NCI-H510A (cell line): ENCODE measurements around the gene AFP.
A peak's percentile ranks its signal among the peaks of the same experiment; 100 is the strongest.

Experiments
- DNase-seq: peaks from one replicate; lab custom pipeline; 2025; lab: John Stamatoyannopoulos, UW

The AFP gene

DNA sequence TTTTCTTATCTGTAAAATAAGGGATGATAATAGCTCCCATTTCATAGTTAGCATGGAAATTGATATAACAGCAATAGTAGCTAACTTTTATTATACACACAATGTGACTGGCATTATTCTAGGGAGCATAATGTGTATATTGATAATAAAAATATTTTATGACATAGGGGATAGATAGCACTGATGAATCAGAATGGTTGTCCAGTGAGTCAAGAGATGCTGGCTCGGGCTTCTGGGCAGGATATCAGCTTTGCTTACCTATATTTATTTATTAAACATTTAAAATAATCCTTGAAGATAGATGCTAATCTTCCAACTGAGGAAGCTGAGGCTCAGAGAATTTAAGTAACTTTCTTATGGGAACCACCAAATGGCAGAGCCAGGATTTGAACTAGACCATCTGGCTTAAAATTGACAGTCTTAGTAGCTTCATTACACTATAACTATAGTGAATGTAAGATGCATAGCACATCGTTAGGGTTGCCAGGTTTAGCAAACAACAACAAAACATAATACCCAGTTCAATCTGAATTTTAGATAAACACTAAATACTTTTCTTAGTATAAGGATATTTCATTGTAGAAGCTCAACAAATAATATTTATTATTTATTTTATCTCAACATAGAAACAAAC lies 2.7 kb downstream of the AFP start:
- DNase-seq: no peak

DNA sequence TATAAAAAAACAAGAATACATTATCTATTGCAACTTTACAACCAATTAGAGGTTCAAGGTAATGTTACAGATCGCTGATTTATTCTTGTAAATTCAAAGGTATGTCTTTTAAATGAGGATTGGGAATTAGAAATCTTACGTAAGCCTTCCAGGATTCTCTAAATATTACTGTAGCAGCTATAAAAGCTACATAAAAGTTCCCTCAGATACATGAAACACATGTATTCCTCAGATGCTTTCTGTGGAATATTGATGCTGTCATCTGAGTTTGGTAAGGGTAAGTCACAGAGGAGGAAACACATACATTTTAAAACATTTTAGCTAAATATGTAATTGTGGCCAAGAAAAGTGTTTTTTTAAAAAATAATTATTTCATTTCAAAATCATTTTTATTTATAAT lies 3.4 kb downstream of the AFP start:
- DNase-seq: no peak

DNA sequence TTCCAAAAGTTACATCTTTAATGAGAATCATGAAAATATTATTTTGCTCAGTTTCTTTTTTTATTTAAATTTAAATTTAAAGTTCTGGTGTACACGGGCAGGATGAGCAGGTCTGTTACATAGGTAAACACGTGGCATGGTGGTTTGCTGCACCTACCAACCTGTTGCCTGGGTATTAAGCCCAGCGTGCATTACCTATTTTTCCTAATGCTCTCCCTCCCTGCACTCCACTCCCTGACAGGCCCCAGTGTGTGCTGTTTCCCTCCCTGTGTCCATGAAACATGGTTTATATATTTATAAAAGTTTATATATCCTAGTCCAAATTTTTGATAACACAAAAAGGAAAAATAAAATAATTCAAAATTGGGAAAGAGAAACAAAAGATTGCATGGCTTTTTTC lies 4.0 kb downstream of the AFP start:
- DNase-seq: no peak

DNA sequence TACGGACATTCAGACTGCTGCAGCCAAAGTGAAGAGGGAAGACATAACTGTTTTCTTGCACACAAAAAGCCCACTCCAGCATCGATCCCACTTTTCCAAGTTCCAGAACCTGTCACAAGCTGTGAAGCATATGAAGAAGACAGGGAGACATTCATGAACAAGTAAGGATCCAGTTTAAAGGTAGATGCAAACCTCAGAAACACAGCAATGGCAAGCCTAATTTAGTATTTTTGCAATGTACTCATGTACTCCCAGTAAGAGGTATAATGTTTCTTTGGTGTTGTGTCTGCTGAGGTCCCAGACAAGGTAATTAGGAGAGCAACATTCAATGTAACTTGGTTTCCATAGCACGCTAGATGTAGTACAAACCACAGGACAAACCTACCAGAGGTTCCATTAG lies 4.6 kb downstream of the AFP start:
- DNase-seq: no peak

DNA sequence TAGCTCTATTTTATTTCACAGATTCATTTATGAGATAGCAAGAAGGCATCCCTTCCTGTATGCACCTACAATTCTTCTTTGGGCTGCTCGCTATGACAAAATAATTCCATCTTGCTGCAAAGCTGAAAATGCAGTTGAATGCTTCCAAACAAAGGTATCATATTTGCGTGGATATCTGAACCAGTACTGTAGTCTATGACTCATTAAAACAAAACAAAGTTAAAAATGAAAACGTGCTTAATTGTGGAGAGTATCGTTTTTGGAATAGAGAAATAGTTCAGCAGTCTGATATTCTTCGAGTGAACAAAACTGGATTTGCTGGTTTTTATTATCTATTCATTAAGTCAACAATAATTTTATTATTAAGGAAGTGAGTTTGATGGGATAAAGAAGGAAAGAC lies 6.3 kb downstream of the AFP start:
- no peak for DNase-seq

DNA sequence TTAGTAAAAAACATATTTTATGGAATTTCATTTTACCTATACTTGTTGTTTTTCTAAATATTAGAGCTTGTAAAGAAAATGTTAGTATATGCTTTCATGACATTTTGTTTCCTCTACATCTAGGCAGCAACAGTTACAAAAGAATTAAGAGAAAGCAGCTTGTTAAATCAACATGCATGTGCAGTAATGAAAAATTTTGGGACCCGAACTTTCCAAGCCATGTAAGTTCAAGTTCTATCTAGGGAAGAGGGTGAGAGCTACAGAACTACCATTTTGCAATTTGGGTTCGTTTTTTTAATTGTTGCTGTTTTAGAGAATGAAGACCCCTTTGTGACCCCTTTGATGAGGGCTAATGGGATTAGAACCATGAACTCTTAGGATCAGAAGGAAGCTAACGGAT lies 7.2 kb downstream of the AFP start:
- no peak for DNase-seq

DNA sequence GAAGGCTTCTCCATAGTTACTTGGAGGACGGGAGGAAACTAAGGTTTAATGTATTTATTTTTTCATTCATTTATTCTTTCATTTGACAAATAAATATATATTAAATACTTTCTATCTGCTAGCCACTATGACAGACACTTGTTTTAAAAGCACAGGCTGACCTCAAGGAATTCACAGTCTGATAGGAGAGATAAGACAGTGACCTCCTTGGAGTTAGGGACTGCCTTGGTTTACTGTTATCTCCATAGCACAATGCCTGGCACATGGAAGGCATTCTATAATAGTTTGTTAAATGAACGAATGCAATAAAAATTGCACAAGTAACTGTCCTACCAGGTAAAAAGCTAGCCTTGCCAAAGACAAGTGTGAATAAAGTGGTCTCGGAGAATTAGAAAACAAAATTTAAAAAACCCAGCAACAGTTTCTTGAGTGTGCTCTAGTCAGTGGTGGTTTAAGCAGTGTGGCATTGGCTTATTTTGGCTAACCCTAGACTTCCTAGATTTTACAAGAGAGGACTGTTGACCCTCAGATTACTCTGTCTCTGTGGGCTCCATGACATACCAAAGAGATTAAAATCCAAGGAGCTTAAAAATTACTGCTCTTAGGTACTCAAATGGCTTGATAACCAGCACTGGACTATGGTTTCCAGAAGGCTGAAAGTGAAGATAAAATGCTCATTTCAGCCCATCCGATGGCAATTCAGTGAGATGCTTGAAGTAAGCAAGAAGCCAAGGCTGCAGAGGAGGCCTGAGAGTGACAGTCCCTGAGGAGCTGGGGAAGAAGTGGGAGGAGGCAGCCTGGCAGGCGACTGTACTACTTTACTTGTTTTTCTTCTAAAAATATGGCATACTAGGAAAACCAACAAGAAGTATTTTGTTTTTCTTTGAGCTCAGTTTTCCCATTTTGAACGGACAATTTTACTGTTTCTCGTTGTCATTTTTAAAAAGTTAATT lies 9.6 kb downstream of the AFP start:
- no peak for DNase-seq

DNA sequence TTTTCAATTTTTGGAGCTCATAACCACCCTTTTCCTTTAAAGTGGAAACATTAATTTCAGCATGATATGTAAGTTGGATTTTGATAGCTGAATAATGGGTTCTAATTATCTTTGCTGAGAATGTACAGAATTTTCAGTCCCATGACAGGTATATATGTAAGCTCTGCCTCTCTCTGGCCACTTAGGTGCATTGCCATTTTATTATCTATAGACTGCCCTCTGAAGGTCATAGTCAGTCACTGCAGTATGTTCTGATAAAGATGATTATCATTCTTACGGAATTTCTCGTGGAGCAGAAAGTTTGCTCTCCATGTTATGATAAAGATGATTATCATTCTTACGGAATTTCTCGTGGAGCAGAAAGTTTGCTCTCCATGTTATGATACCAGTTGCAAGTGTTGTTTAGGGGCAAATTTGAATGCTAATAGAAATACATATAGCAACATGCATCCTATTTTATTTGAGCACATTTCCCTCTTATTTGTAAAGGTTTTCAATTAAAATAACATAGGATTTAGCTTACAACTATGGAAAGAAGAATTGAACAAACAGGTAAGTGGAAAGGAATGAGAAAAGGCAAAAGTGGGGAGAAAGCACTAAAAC lies 10.4 kb downstream of the AFP start:
- peak; percentile 8 for DNase-seq

DNA sequence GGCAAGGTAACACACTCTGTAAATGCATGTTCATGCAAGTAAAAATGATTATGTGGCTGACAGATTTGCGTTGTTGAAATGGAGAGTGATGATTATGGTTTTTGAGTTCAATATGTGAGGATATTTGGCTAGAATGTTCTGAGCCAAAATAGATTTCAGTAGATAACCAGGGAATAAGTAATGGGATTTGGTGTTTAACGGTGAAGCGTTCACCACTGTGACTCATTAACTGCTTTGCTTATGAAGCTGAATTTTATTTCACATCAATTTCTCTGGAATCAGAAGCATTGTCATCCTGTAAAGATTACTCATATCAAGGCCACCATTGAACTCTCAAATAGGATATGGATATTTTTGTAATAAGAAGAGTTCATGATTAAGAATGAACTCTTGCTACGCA lies 11.7 kb downstream of the AFP start:
- DNase-seq: no peak

DNA sequence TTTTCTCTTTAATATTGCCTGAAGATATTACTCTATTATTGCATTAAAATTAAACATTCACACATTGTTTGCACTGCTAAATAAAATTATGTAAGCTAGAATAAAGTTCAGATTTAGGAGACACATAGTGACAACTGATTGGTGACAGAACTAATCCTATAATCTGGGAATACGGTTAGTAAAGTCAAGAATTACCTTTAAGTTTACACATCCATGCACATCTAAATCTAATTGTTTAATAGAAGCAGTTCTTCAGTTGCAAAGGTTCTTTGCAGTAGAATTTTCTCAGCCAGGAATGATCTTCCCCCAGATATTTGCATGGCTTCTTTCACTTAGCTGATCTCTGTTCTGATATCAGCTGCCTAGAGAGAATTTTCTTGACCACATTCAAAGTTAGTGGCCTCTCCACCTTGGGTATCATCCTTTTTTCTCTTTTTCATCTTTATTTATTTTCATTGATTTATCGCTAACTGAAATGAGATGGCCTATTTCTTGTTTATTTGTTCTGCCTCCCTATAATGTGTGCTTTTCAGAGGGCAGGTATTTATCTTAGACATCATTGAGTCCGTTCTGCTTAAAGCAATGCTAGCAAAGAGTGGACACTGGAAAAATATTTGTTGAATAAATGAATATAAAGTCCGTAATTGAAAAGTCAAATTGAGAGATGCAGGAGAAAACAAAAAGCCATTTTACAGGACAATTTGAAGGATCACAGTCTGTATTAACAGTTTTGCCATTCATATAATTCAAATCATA lies 12.6 kb downstream of the AFP start:
- DNase-seq: no peak

DNA sequence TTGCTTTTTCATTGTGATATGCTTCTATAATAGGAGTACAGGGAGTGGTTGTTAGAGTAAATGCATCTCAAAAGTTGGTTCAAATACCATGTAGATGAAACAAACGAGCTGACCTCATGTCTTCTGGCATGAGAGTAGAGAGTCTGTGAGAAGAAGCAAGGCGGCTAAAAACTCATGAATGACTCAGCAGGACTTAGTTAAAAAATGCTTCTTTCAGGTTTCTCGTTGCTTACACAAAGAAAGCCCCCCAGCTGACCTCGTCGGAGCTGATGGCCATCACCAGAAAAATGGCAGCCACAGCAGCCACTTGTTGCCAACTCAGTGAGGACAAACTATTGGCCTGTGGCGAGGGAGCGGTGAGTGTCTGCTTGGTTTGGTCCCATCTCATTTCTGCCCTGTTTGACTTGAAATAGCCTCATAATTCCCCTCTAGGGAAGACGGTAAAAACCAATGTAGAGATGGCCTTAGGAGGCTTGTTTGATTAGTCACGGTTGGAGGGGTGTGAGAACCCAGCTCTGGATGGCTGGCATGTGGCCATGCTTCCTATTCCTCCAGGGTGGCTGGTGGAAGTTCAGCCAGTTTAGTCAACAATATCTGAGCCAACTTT lies 14.5 kb downstream of the AFP start:
- peak; percentile 85 for DNase-seq

DNA sequence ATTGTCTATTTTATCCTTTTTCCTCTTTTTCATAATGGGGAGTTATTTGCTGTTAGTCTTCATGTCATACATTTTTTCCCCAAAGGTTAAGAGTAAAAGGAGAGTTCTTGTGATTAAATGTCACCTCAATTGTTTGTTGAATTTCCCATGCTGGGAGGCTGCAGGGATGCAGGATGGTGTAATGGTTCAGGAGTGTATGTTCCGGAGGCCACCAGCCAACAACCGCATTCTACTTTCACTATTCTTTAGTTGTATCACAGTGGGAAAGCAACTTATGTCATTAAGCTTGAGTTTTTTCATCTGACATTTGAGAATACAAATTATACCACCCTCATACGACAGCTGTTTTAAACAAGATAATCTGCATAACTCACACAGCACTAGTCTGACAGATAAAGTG lies 15.4 kb downstream of the AFP start:
- peak; percentile 21 for DNase-seq

DNA sequence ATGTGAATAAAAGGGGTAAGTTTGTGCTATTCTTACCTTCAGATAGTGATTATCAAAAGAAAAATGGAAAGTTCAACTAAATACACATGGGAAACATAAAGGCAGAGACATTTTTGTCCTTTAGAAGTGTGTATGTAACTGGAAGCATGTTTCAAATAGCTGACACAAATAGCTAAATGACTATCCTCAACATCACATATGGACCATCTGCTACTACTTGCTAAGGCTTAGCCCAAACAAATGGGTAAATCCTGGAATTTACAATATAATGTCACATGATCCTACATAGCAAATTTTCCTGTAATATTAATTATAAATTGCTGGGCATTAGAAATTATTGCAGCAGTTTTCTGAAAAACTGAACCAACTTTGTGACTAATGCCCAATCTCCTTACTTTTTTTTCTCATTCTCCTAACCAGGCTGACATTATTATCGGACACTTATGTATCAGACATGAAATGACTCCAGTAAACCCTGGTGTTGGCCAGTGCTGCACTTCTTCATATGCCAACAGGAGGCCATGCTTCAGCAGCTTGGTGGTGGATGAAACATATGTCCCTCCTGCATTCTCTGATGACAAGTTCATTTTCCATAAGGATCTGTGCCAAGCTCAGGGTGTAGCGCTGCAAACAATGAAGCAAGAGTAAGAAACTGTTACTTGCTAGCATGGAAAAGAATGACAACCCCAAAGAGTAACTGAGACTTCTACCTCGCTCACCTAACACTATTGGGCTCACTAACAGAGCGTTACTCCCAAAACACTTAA lies 16.1 kb downstream of the AFP start:
- no peak for DNase-seq

DNA sequence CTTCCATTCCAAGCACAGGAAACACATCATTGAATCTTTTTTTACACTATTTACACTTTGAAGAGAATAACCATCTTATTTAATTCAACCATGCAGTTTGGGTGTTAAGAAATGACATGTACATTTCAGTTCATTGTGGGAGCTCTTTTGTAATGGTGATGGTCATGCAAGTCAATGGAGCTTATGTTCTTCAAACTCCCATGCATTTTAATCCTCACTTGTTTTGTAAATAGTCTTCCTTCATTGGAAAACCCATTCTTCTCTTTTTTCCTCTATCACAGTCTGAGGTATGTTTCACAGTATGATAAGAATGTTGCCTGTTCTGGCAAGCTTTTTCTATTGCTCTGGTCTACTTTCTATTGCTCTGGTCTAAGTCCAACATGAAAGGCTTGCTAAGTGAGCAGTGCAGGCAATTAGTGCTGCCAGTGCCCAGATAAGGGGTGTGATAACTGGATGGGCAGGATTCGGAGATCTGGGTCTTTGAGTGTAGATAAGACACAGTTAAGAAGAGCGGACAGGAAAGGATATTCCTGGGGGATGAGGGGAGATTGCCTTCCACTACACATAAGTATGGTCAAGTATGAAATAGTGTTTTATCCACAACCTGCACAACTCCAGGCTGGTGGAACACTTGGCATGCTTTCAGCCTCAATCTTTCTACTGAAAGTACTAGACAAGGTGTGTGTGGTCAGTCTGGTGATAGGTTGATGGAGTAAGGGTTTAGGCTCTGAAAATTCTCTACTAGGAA lies 17.1 kb downstream of the AFP start:
- no peak for DNase-seq

DNA sequence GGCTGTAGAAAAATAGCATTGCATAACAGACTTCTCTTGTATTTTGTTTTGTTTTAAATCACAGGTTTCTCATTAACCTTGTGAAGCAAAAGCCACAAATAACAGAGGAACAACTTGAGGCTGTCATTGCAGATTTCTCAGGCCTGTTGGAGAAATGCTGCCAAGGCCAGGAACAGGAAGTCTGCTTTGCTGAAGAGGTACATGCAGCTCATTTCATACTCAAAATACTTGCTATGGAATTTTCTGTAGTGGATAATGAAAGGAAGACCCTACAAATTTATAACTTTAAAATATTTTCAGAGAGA lies 17.6 kb downstream of the AFP start:
- DNase-seq: no peak

DNA sequence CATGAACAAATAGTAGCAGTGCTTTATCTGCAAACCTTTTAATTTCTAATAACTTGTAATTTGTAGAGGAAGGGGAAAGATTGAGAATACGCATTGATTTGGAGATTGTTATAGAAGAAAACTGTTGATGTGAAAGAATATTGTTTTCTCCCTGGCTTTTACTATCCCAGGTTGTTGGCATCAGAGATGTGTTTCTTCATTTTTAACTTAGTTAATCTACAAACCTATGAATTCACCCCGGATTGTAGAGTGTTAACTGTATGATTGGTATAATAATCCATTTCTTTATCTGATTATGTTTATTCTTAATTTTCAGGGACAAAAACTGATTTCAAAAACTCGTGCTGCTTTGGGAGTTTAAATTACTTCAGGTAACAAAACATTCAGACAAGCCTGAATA lies 18.9 kb downstream of the AFP start:
- DNase-seq: no peak

DNA sequence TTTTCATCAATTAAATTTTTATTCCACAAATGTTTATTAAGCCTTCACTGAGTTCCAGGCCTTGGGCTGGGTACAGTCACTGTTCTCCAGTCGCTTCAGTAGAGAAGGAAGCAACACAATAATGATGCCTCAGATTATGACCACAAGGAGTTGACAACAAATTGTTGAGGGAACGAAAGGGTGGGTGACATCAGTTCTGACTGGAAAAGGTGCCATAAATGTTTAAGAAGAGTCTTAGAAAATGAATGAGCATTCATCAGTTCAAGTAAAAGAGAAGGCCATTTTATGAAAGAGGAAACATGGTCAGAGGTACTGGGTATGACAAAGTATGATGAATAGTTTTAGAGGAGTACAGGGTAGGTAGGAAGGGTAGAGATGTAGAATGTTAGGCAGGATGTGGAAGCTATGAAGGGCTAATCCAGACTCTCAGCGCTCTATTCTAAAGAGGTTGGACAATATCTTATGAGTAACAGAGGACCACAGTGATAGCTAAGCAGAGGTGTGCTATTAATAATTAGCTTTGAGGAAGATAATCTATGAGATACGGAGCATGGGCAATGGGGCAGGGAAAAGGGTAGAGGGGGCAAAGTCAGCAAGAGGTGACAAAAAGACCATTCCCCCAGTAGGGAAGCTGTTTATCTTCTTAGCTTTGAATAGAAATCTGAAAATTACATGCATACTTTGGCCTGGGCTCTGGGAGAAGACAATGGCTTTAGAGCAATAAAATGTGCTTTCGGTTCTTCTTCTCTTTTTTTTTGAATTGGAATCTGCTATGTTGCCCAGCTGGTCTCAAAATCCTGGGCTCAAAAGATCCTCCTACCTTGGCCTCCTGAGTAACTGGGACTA lies 20.4 kb downstream of the AFP start:
- no peak for DNase-seq

DNA sequence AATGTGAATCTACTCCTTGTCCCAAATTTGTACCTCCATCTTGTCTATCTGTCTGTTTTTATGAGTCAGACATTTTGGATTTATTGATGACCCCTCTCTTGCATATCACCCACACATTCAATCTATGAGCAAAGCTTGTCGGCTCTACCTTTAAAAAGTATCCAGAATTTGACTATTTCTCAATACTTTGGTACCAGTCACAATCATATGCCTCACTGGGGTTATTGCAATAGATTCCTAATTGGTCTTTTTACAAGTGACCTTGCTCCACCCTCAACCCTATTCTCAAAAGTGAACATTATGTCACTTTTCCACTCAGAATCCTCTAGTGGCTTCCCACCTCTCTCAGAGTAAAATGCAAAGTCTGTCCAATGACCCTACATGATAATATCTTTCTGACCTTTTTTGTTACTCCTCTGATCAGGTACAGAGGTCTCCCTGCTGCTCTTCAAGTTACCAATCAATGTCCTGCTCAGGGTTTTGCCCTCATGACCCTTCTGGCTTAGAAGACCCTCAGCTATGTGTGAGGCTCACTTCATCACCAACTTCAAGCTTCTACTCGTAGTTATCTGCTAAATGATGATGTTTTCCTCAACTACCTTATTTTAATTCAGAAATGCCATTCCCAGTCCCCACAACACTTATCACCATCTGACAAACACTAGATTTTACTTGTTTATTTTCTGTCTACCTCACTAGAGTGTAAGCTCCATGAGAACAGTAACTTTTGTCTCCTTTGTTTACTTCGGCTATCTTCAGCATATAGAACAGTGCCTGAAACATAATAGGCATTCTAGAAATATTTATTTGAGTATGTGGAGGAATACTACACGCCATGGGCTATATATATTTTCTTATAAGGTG lies 22.4 kb downstream of the AFP start:
- DNase-seq: no peak

DNA sequence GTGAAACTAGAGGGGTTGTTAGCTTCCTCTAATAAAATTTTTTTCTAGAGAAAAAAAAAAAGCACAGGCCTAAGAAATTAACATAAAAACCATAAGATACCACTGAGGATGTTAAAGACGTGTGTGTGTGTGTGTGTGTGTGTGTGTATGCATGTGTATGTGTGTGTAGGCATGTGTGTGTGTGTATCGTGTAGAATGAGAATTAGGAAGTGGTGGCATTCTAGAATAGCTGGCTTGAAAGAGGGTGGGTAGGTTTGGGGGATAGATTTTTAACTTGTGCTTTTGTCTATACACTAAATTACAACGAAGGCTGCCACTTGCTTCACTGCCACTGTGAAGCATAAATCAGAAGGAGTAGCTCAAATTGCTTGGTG lies 23.0 kb downstream of the AFP start:
- DNase-seq: no peak
